GM19324 (cell line): ENCODE data around the gene INPP4A.

Experiments used
- ATAC-seq: cut with Tn5 transposase; IDR thresholded peaks from one replicate; pipeline ENCODE4 v1.9.1; 2021; ENCODE audit warnings: mild to moderate bottlenecking, moderate library complexity; ENCODE audit not compliant: unreplicated experiment, low FRiP score

The INPP4A gene

DNA sequence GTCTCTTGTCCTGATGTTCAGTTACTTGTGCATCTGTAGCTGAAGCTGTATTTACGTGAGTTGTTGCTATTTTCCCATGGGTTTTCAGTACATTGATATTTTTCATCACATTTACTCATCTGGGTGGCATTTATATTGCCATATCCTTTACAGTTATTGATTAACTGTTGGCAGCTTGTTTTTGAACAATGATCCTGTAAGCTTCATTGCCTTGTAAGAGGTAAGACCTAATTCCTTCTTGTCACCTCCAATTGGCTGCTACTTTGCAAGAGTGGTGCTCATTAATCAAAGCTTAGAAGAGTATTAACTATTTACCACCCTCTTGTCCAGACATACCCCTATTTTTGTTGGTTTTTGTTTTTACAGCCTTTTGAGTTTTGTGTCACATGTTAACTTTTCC is 88.9 kb downstream of the INPP4A start:
- no peak for ATAC-seq

DNA sequence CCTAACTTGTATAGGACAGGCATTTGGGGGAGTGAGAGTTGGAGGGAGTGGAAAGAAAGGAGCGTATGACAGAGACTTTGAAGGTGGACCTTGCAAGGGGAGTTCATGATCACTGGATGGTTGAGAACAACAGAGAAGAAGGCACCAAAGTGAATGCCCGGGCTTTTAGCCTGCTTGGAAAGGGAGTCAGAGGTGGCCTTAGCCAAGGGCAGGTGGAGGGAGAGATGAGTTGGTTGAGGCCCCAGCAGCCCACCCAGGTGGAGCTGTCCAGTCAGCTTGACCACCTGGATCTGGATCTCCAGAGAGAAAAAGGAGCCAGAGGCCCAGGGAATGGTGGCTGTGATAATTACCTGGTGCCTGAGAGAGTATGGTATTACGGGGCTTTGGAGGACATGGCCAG is 90.1 kb downstream of the INPP4A start:
- ATAC-seq: no peak

DNA sequence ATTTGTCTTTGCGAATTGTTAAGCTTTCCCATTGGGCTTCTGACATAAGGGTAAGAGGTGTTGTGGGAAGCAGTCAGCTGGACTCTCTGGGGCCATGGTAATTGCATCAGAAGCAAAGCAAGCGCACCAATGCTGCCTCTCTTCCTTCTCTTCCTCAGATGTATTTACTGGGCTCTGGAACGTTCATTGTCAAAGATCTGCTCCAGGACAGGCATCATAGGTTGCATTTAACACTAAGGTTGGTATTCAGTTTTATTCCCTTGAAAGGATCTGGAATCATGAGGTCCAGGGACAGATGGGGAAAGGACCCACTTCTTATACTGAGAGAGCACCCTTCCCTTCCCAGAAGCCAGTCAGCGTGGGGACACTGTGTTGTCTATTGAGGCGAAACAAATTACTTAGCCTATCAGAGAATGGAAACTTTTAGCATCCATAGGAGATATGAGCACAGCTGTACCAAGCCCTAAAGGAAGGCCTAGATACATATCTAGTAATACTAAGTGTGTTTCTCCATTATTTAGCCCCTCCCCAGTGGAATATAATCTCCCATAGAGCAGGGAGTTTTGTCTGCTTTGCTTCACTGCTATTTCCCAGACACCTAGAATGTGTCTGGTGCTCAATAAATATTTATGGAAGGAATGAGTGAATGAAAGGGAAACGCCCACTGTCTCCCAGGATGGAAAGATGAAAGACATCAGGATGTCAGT is 91.5 kb downstream of the INPP4A start:
- ATAC-seq: no peak

DNA sequence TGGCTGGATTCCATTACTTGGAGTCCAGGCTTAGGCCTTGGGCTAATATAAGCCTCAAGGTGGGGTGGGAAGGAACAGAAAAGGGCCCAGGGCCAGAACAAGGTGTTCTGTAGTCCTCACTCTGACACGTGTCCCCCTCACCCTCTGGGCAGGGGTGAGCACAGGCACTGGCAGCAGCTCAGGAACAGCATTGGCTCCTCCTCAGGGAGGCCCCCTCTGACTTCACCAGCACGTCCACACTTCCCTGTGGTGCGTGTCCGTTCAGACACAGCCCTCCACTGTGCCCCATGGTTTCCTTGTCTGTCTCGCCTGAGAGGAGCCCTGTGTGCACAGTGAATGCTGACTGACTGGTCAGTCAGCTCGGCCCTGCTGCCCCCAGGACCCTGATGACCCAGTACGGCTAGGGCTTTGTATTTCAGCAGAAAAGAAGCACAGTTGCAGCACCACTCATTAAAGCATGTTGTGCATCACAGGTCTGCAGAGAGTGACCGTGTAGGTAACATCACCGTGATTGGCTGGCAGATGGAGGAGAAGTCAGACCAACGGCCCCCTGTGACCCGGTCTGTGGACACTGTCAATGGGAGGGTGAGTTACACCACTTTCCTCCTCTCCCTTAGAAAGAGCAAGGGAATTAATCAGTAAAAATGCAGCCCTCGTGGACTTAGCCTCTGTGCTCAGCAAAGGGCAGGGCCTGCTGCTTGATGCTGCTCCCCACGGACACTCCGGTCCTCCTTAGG is 92.9 kb downstream of the INPP4A start:
- ATAC-seq: no peak

DNA sequence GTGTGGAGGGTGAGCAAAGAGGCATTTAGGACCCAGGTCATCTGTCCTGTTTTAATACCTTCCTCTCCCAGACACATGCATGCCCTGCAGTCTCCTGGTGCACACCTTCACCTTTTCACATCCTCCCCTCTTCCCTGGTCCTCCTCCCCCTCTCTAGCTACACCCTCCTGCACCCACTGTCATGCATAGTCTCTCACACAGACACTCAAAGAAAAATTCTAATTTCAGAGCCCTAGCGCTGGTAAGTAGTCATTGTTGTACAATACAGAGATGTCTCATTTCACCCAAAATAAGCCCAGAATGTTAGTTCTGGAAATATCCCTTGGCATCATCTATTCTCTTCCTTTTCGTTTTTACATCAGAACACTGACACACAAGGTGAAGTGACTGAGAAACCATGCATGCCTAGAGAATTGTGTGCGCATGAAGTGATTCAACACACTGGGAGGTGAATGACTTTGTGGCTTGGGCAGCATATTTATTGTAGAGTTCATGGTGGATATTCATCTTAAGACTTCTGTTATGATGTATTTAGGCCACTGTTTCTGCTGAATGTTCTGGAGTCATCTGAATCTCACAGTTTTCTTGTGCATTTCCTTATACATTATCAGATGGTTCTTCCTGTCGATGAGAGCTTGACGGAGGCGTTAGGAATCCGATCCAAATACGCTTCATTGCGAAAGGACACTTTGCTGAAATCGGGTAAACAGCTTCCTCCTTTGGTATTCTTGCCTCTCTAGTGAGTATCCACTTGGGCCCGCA is 93.8 kb downstream of the INPP4A start:
- no peak for ATAC-seq

DNA sequence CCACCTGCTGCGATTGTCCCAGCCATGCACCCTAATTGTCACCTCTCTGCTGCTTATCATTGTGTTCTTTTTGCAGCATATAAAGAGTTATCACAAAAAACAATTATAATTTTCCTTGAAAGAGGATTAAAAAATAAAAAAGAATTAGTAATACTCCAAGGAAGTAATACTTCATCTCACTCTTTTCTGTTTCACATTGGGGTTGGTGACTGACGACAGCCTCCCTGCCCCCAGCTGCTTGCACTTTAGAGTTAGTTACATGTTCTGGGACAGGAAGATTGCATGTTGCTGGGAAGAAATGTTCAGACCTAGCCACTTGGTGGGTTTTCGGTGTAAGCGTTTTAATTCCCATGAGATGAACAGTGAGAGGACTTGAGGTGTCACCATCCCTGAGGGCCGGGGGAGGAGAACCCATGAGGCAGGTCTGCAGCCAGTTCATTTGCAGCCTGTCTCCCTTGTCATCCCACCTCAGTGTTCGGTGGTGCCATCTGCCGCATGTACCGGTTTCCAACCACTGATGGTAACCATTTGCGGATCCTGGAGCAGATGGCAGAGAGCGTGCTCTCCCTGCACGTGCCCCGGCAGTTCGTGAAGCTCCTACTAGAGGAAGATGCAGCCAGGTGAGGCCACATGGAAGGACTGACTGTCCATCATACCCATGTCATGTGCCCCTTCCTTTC is 94.5 kb downstream of the INPP4A start:
- no peak for ATAC-seq

DNA sequence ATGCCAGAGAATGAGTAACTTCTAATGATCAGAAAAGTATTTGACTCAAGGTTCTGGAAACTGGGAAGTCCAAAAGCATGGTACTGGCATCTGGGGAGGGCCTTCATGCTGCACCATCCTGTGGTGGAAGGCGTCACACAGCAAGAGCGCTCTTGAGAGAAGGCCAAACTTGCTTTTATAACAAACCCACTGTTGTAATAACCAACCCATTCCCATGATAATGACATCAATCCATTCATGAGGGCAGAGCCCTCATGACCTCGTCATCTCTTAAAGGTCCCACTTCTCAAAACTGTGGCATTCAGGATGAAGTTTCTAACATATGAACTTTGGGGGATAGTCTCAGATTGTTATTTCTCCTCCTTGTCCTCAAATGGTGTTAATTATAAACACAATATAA is 95.9 kb downstream of the INPP4A start:
- no peak for ATAC-seq

DNA sequence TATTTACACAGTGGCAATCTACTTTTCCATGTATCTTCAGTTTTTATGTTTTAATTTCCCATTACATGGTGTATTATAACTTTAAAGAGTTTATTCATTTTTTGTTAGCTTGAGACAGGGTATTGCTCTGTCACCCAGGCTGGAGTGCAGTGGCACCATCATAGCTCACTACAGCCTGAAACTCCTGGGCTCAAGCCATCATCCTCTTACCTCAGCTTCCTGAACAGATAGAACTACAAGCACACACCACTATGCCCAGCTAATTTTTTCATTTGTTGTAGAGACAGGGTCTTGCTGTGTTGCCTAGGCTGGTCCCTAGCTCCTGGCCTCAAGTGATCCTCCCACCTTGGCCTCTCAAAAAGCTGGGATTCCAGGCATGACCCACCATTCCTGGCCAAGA is 96.8 kb downstream of the INPP4A start:
- ATAC-seq: no peak

DNA sequence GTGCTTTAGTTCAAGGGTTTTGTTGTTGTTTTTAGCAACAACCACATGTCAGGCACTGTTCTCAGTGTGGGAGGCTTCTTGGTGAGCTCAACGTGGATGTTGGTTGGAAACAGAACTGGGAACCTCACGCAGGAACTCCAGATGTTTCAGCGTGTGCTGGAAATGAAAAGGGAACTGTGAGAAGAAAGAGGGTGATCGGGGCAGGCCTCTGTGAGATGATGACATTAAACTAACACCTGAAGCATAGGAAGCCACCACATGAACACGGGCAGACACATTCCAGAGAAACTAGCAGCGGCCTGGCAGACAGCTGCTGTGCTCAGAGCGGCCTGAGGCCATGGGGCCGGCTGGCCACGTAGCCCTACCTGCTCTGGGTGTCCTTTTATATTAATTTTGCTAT is 97.2 kb downstream of the INPP4A start:
- ATAC-seq: no peak

DNA sequence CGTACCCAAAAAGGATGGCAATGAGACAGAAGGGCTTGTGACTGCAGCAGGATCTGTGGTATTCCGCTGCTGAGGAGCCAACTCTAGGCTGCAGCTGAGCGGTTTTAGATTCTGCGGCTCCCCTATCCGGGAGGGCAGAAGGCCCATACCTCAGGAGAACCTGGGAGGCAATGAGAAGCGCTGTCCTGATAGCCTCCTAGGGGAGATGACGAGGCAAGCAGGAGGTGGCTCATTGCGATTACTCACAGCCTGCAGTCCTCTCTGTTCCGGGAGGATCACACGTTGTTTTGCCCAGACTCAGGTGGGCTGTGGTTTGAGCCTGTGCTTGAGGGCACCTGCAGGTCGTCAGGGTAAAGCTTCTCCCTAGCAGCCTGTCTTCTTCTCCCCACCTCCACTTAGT is 98.6 kb downstream of the INPP4A start:
- ATAC-seq: no peak

DNA sequence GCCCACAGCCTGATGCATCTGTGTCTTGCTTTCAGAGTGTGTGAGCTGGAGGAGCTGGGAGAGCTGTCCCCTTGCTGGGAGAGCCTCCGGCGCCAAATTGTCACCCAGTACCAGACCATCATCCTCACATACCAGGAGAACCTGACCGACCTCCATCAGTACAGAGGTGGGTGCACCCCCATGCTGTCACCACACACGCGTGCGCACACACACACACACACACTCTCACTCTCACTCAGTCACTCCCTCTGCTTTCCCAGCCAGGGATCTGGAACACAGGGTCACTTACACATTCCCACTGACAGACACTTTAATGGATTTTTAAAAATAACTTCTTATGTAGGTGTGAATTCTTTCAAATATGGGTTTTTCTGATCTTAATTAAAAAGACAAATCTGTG is 99.2 kb downstream of the INPP4A start:
- no peak for ATAC-seq

DNA sequence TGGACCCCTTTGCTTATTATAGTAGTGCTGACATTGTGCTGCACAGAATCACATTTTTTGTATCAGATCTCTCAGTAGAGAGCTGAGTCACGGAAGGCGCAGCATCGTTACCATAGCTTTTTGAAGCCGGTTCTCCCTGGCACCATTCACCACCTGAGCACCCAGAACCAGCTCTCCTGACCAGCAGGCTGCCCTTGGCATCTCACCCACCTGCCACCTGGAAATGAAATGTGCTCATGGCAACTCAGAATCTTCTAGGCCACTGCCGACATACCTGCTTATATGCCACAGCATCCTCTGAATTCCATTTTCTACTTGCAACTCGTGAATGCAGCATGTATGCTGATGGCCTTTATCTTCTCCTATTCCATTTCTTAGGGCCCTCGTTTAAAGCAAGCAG is 100.9 kb downstream of the INPP4A start:
- ATAC-seq: no peak

DNA sequence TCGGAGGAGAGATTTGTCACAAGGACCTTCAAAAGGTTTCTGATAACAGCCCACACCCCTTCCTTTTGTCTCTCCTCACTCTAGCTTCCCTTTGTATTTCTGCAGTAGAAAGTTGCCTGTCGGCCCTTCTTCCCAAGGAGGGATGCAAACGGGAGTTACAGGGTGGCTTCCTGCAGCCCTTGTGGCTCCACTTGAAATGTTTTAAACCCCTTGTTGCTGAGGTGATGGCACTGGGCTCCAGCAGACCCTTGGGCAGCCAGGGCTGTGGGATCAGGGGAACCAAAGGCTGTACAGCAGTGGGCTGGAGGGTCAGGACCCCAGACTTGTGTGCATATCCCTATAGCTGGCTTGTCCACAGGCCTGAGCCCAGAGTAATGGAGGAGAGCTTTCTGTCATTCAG is 101.5 kb downstream of the INPP4A start:
- no peak for ATAC-seq

DNA sequence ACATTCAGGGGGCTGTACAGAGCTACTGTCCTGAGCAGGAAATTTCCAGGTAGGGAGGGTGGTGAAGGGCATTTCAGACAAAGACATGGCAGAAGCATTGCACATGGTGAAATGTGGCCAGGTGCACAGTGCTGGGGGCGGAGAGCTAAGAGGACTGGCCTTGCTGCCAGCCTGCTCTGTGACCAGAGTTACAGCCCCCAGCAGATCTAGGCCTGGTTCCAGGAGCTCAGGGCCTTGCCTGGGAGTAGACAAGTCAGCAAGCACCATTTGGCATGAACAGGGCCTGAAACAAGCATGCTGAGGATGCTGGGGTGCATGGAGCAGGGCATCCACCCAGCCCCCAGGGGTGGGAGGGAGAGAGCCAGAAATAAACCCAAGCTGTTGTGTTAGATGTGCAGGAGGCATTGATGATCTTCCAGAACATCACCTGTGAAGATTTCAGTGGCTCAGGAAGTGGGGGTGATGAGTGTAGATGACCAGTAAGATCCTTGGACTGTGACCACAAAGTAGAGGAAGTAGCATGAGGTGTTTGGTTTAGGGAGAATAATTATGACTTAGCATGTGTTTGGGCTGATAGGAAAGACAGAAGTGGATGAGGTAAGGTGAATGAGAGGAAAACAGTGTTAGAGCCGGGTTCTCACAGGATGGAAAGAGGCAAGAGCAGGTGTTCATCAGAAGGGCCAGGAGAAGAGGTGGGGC is 102.6 kb downstream of the INPP4A start:
- ATAC-seq: no peak

DNA sequence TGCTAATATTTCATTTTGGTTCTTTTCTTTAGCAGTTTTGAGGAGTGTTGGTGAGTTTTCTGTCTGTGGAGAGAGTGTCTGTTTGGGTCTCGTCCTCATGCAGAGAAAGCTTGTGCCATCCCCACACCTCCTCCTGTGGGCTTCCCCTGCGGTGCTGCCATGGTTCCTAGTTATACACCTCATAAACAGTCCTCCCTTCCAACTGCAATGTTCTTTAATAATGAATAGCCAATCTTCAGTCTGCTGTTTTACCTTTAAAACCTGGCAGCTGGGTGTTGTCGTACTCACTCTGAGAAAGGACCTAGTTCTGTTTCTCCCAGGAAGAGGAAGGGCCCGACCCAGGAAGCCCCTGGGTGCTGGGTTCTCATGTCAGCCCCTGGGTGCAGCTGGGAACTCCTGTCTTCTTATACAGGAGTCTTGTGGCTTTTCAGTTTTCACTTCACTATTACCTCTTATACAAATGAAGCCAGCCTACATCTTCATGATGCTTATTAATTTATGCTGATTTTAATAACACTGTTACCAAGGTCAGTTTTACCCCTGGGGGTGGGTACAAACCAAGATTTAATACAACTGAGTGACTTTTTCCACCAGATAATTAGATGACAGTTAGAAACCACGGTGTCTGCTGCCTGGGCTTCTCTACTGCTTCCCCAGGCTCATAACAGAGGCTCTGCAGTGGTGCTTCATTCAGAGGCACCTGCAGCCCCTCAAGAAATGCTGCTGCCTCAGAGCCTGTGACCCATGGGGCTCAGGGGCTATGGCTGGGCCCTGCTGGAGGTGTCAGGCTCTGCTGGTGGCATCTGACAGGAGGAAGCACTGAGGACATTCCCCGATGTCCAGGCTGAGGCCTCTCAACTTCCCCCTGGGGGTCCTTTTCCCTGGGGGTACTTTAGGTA is 104.5 kb downstream of the INPP4A start:
- peak; percentile 48 for ATAC-seq

DNA sequence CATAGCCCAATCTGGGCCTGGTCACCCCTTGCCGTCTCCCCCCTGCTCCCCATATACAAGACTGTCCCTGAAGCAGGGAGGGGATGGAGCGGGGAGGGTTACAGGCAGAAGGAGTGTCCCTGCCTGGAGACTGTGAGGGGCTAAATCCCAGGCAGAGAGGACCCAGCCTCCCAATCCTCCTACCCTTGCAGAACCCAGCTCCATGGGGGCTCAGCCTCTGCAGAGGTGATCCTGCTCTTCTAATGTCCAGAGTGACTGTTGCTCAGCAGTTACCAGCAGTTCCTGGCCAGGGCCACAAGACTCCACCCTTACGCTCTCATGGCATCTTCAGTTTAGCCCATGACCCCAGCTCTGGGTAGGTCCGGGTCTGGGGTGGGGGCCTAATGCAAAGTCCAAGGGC is 105.5 kb downstream of the INPP4A start:
- no peak for ATAC-seq

DNA sequence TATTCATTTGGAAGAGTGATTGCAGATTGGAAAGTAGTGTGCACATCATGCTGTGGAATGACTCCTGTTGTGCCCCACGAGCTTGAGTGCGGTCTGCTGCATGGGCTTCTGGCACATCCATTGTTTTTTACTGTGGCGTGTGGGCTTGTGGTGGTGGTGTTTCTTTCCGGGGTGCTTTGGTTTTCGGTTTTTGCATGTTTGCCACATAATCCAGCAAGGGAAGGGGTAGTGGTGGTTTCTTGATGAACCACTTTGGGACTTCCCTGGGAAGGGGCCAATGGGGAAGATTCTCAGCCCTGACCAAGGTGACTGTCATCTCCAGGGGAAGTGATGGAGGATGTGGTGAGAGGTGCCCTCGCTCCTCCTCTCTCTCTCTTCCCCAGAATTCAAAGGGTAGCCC is 106.7 kb downstream of the INPP4A start:
- ATAC-seq: no peak

DNA sequence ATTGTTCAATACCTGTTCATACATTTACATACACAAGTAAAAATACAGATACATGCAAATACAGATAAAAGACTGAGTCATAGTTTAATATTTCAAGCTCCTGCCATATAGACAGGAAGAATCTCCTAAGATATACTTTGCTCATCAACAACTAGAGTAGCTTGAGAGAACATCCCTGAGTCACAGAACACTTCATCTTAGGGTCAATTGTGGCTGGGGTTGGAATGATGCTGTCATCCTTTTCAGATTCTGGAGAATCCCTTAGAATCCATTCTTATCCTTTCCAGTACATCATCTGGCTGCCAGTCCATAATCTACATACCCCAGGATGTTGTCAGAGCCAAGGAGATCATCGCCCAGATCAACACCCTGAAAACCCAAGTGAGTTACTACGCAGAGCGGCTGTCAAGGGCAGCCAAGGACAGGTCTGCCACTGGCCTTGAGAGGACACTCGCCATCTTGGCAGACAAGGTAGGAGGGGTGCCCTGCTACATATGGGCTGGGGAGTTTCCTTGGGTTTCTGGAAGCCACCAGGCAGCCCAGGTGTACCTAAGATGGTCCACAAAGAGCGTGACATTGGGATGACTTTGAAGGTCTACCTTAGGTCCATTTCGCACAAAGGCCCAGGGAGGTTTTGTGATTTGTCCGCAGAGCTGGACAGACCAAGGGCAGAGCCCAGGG is 108.0 kb downstream of the INPP4A start:
- ATAC-seq: no peak
